ENCODE measurements around the gene VKORC1. TPM values are rescaled to one million over a fixed set of nuclear protein-coding genes. Genes with fewer than 3 reads are reported as not detected.
A peak's percentile ranks its signal among the peaks of the same experiment; 100 is the strongest.

The VKORC1 gene
- total RNA-seq, 1 donor from 2014 or later, result 72.7 TPM

DNA sequence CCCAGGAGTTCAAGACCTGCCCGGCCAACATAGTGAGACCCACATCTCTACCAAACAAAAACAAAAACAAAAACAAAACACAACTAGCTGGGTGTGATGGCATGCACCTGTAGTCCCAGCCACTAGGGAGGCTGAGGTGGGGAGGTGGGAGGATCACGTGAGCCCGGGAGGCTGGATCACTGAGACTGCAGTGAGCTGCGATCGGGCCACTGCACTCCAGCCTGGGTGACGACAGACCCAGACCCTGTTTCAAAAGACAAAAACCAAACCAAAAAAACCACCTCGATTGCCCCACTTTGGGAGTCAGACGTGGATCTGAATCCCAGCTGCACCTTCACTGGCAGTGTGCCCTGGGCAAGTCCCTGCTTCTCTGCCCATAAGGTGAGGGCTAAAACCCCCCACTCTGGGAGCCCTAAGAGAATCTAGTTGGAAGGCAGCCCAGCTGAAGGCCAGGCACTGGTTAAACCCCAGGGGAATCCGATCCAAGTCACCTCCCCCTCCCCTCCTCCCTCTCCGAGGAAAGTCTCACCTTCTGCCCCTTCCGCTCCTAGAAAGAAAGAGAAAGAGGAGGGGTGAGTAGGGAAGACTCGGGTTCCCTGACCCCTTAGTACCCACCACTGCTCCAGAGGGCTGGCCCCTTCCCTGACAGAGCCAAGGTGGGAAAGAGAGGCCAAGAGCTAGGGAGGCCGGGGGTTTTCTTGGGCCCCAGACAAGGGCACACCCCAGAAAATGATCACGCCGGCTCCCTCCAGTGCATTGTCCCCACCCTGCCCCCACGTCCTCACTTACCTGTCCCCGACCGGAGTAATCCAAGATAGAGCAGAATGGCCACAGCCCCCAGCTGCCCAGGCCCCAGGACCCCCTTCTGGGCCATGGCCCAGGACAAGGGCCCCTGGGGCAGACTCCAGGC, 40.3 kb upstream of the VKORC1 start:
- peak overlapping the region; percentile 58 for H3K4me3 ChIP-seq
- ATAC-seq (peak; percentile 37), DNase-seq (peak; percentile 88)
- peak overlapping the region; percentile 81 for H3K27ac ChIP-seq
- no peaks in the 10 kb centered on the region for H3K9me3 ChIP-seq
- intact Hi-C loops (cut with DNase I), result no loop called here
- peaks cover 13% of the 10 kb centered on the region for H3K36me3 ChIP-seq
- H3K27me3 ChIP-seq, result no peaks in the 10 kb centered on the region
- no peak for TF ChIP-seq CTCF (IDR thresholded peaks at IDR 0.05)
- H3K4me1 ChIP-seq, result peaks cover 25% of the 10 kb centered on the region

DNA sequence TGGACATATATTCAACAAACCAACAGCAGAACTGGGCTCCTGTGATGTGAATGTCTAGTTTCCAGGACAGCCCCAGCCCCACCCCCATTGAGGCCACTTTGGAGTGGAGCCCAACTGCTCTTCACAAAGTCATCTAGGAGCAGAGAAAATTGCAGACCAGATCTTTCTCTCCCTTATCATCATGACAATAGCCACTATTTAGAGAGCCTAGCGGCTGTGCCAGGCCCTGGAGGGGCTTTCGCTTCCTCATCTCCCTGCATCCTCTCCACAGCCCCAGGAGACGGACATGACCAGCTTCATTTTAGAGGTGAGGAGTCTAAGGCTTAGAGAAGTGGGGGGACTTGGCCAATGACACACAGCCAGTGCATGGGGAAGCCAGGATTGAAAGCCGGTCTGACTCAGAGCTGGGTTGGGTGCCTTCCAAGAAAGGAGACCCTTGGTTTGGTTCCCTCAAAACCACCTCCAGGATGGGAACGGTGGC, 39.5 kb upstream of the VKORC1 start:
- no peak for TF ChIP-seq CTCF (IDR thresholded peaks at IDR 0.05)
- Histone ChIP-seq H3K36me3 (peaks cover 21% of the 10 kb centered on the region), H3K4me1 (peaks cover 30% of the 10 kb centered on the region), H3K9me3 (no peaks in the 10 kb centered on the region), H3K4me3 (peak overlapping the region; percentile 58), H3K27ac (no peak overlapping the region), H3K27me3 (no peaks in the 10 kb centered on the region)
- intact Hi-C loops (cut with DNase I), result no loop called here
- DNase-seq, result no peak
- ATAC-seq, result no peak

- peak overlapping the region; percentile 17 for H3K27ac ChIP-seq
- intact Hi-C loops (cut with DNase I), result no loop called here
- H3K4me3 ChIP-seq, result peak overlapping the region; percentile 58
- no peak for DNase-seq
- no peaks in the 10 kb centered on the region for H3K27me3 ChIP-seq
- peaks cover 36% of the 10 kb centered on the region for H3K4me1 ChIP-seq
- no peaks in the 10 kb centered on the region for H3K9me3 ChIP-seq
- H3K36me3 ChIP-seq, result peaks cover 28% of the 10 kb centered on the region
- no peak for TF ChIP-seq CTCF (IDR thresholded peaks at IDR 0.05)
- no peak for ATAC-seq
Observed at GRCh38 chr16:31133046-31133501, 38.5 kb upstream of the VKORC1 start.

DNA sequence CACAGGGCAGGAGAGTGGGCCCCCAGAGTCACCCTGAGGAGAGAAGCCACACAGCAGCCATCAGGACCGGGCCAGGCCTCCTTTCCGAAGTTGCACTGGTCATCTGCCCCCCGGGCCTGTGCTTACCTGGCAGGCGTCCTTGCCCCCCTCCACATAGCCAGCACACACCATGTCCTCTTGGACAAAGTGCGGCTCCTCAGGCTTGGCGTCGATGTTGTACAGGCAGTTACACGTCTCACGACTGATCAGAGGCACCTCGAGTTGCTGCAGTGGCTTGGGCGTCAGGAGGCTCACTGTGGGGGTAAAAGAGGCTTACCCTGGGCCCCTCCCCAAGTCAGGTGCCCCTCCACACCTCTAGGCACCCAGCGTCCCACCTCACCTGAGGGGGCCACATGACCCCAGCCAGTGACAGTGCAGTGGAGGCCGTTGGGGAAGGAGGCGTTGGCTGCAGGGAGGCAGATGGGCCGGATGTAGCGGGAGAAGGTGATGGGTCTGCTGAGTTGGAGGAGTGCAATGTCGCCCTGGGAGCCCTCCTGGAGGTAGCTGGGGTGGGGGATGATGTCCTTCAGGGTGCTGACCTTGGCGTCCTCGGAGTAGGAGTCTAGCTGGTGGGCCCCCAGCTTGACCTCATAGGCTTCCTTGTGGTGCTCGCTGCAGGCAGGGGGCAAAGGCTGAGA, 37.8 kb upstream of the VKORC1 start:
- no peak for ATAC-seq
- intact Hi-C loops (cut with DNase I), result no loop called here
- Histone ChIP-seq H3K4me1 (peaks cover 42% of the 10 kb centered on the region), H3K9me3 (no peaks in the 10 kb centered on the region), H3K27me3 (no peaks in the 10 kb centered on the region), H3K27ac (no peak overlapping the region), H3K4me3 (no peak overlapping the region), H3K36me3 (peaks cover 34% of the 10 kb centered on the region)
- no peak for DNase-seq
- TF ChIP-seq CTCF (IDR thresholded peaks at IDR 0.05), result no peak

DNA sequence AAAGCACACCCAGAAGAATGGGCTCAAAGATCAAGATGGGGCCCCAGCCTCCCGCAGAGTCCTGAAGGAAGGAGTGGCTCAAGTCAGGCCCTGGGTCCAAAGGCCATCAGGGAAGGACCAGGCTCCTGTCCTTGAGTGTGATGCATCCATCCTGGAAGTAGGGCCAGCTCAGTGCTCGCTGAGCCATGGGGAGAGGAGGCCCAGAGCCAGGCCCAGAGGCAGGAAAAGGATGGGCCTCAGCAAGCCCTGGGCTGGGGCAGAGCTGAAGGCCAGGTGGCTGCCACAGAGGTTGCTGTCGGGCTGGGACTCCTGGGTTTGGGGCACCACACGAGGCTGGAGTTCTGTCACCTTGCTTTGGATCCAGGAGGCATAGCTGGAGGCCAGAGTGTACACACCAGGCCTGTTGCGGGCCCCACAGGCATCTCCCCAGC, 37.3 kb upstream of the VKORC1 start:
- ATAC-seq, result no peak
- Histone ChIP-seq H3K9me3 (no peaks in the 10 kb centered on the region), H3K36me3 (peaks cover 40% of the 10 kb centered on the region), H3K4me3 (no peak overlapping the region), H3K27me3 (no peaks in the 10 kb centered on the region), H3K4me1 (peaks cover 48% of the 10 kb centered on the region), H3K27ac (no peak overlapping the region)
- TF ChIP-seq CTCF (IDR thresholded peaks at IDR 0.05), result no peak
- DNase-seq, result no peak
- intact Hi-C loops (cut with DNase I), result no loop called here
